Astrocyte of the hippocampus (primary cell): ENCODE data around the gene SYNPO2L.
"Not testable (repeated sequence)": the region's sequence is repeated elsewhere in the genome, so short reads cannot be mapped to it uniquely, and the experiment has no call there.

Experiments
- DNase-seq: peaks from one replicate; pipeline ENCODE4 v3.0.0; 2011; ENCODE audit warnings: low read depth, low spot score

Gene SYNPO2L

GRCh38 chr10:73617143-73617542 is 38.7 kb downstream of the SYNPO2L start:
- DNase-seq = not testable (repeated sequence)

DNA sequence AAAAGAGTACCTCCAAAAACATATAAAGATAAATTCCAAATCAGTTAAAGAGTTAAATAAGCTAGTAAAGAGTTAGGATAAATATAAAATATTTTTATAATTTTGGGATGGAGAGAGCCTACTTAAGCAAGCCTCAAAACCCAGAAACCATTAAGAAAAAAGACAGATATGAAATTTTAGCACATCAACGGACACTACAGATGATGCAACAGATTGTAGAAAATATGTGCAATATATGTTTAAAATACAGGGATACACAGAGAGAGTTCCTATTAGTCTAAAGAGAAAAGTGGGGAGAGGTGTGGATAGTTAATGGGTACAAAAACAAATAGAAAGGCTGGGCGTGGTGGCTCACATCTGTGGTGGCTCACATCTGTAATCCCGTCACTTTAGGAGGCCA is 41.1 kb downstream of the SYNPO2L start:
- DNase-seq = no peak

- DNase-seq = no peak
These were observed 46.7 kb downstream of the SYNPO2L start for GRCh38 chr10:73609116-73609515.

DNA sequence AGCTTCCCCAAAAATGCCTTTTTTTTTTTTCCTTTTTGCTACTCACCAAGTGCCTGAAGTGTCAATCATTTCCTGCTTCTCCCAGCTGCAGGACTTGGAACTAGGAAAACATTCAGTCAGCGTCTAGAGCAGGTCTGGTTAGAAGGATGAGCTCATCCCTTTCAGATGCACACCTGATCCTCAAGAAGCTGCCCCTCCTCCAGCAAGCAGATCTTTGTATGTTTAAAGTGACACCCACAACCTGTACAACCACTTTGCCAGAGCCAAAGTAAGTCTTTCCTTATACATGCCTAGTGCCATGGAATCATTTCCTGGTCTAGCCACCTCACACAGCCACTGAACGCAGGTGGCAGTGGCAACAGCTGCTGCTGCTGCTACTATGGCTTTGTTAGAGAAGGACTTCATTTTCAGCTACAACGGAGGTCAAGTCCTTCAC is 54.3 kb downstream of the SYNPO2L start:
- no peak for DNase-seq

DNA sequence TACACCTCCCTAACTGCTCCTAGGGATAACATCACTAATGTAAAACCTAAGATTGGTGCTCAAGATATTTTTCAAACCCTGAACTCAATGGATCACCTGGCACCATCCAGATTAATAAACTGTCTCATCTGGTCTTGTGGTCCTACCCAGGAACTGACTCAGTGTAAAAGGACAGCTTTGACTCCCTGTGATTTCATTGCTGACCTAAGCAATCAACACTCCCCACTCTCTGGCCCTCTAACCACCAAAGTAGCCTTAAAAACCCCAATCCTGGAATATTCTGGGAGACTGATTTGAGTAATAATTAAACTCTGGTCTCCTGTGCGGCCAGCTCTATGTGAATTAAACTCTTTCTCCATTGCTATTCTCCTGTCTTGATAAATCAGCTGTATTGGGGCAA is 58.5 kb downstream of the SYNPO2L start:
- peak; percentile 22 for DNase-seq
